Fibroblast of lung (primary cell): ENCODE data around the gene TAF1C. TPM values are rescaled to one million over a fixed set of nuclear protein-coding genes. Genes with fewer than 3 reads are reported as not detected.
A peak's percentile ranks its signal among the peaks of the same experiment; 100 is the strongest.

ENCODE experiments used
- DNase-seq, 2 donors: peaks; one replicate each; pipeline versions ENCODE4 v3.0.0 to v3.0.0-alpha.2; 2010; ENCODE audit warnings: low read depth in 2 of 2
- H2AFZ ChIP-seq: 2 replicates; pipeline ENCODE4 v1.5.1; 2012; ENCODE audit warnings: low read length, control low read depth, inconsistent platforms
- H3K27ac ChIP-seq: 2 replicates; pipeline ENCODE4 v1.5.1; 2011; ENCODE audit warnings: low read length, control low read depth; ENCODE audit not compliant: insufficient read depth
- H3K27me3 ChIP-seq: 2 replicates; pipeline ENCODE4 v1.5.1; 2011; ENCODE audit warnings: mild to moderate bottlenecking, low read length; ENCODE audit not compliant: control insufficient read depth, insufficient read depth
- H3K36me3 ChIP-seq: 2 replicates; pipeline ENCODE4 v1.5.1; 2011; ENCODE audit warnings: low read length; ENCODE audit not compliant: control insufficient read depth, insufficient read depth
- H3K4me1 ChIP-seq: 2 replicates; pipeline ENCODE4 v1.5.1; 2011; ENCODE audit warnings: low read length; ENCODE audit not compliant: control insufficient read depth, insufficient read depth; ENCODE audit errors: extremely low read depth
- H3K4me2 ChIP-seq: 2 replicates; pipeline ENCODE4 v1.5.1; 2011; ENCODE audit warnings: low read length, control low read depth; ENCODE audit not compliant: insufficient read depth; ENCODE audit errors: extremely low read depth
- H3K4me3 ChIP-seq, 4 experiments: fragments of 200-600 bp in 1 of 4; sonication (generic) in 1 of 4; replicated peaks in 1 of 4; 2 replicates each; pipeline ENCODE4 v1.5.1; 2011 to 2016; ENCODE audit warnings: low read length in 4 of 4, low read depth in 3 of 4, mild to moderate bottlenecking in 3 of 4, control low read depth in 2 of 4, inconsistent platforms in 1 of 4, mixed read lengths in 1 of 4; ENCODE audit not compliant: insufficient read depth in 1 of 4; ENCODE audit errors: control extremely low read depth in 1 of 4
- H3K79me2 ChIP-seq: 2 replicates; pipeline ENCODE4 v1.5.1; 2012; ENCODE audit warnings: mild to moderate bottlenecking, low read length, inconsistent platforms; ENCODE audit not compliant: control insufficient read depth, insufficient read depth
- H3K9ac ChIP-seq: 2 replicates; pipeline ENCODE4 v1.5.1; 2011; ENCODE audit warnings: mild to moderate bottlenecking, low read length, control low read depth; ENCODE audit not compliant: insufficient read depth
- H3K9me3 ChIP-seq: 2 replicates; pipeline ENCODE4 v1.5.1; 2012; ENCODE audit warnings: low read depth, low read length; ENCODE audit not compliant: control insufficient read depth, insufficient read depth
- H4K20me1 ChIP-seq: 2 replicates; pipeline ENCODE4 v1.5.1; 2011; ENCODE audit warnings: low read length; ENCODE audit not compliant: control insufficient read depth, insufficient read depth; ENCODE audit errors: extremely low read depth
- EZH2 ChIP-seq: IDR thresholded peaks from 2 replicates; pipeline ENCODE4 v1.5.1; 2012; ENCODE audit warnings: low read length, control low read depth, mild to moderate bottlenecking; ENCODE audit errors: missing control alignments
- polyA plus RNA-seq, 2 donors: library from polyadenylated mRNA; depleted of rRNA in 1 of 2; stranded (reverse) in 1 of 2; unstranded in 1 of 2; fragments of >200 nt; gene quantifications; 2 replicates each; pipeline ENCODE4 v1.2.1, GENCODE V29; 2011 to 2012; ENCODE audit warnings: missing spikeins in 1 of 2
- total RNA-seq: library from RNA; depleted of rRNA; stranded (reverse); fragments of >200 nt; gene quantifications from 2 replicates; pipeline ENCODE4 v1.2.1, GENCODE V29; 2014
- TF ChIP-seq, protein P1 (sequence below), 2 donors: IDR thresholded peaks in 1 of 2; conservative IDR thresholded peaks in 1 of 2; 1 replicate in 1 of 2; 2 replicates in 1 of 2; pipeline ENCODE4 v1.5.1; 2011 to 2012; ENCODE audit warnings: low read length in 2 of 2, control low read depth in 1 of 2, inconsistent platforms in 1 of 2, low read depth in 1 of 2, mild to moderate bottlenecking in 1 of 2

TAF1C gene
- total and polyA plus RNA-seq, 2 donors (not counting 1 experiment from before 2014, with no cell fraction given) = 9.3 to 12.9 TPM

DNA sequence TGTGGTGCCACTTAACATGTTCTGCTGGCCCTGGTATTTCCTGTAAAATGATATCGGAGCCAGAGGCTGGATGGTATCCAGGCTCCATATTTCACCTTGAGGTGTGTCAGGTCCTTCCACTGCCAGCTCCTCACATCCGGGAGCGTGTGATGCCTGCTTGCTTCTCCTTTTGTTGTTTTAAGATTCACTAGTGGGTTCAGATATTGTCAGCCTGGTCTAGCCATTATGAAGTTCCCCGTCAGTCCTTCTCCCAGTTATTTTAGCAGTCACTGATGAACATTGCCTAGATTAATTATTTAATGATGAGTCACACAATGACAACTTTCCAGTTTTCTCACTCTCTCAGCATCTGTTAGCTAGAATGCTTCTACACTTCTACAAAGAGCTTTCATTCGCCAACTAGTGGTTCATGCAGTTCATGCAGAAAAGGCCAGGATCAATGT, 30.5 kb downstream of the TAF1C start:
- Histone ChIP-seq H3K4me3 (no peak overlapping the region), H2AFZ (no peak overlapping the region), H3K4me2 (no peak overlapping the region), H3K36me3 (no peaks in the 10 kb centered on the region), H3K4me1 (no peaks in the 10 kb centered on the region), H3K27me3 (peaks cover 18% of the 10 kb centered on the region), H3K9me3 (no peaks in the 10 kb centered on the region), H3K27ac (no peak overlapping the region), H4K20me1 (no peaks in the 10 kb centered on the region), H3K9ac (no peak overlapping the region), H3K79me2 (no peaks in the 10 kb centered on the region)
- TF ChIP-seq, protein P1, sequence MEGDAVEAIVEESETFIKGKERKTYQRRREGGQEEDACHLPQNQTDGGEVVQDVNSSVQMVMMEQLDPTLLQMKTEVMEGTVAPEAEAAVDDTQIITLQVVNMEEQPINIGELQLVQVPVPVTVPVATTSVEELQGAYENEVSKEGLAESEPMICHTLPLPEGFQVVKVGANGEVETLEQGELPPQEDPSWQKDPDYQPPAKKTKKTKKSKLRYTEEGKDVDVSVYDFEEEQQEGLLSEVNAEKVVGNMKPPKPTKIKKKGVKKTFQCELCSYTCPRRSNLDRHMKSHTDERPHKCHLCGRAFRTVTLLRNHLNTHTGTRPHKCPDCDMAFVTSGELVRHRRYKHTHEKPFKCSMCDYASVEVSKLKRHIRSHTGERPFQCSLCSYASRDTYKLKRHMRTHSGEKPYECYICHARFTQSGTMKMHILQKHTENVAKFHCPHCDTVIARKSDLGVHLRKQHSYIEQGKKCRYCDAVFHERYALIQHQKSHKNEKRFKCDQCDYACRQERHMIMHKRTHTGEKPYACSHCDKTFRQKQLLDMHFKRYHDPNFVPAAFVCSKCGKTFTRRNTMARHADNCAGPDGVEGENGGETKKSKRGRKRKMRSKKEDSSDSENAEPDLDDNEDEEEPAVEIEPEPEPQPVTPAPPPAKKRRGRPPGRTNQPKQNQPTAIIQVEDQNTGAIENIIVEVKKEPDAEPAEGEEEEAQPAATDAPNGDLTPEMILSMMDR (conservative IDR thresholded peaks at IDR 0.05 in 1 of 2, IDR thresholded peaks at IDR 0.05 in 1 of 2; ENCODE audit: low read depth in 1 of 2, low read length in 2 of 2) = peak in 1 of 2 donors; percentile 28
- no peak for TF ChIP-seq EZH2
- DNase-seq = peak; percentile 32 to 54

- peaks cover 18% of the 10 kb centered on the region for H3K27me3 ChIP-seq
- H4K20me1 ChIP-seq = no peaks in the 10 kb centered on the region
- no peak overlapping the region for H3K4me3 ChIP-seq
- no peak overlapping the region for H3K4me2 ChIP-seq
- H2AFZ ChIP-seq = no peak overlapping the region
- DNase-seq = no peak
- H3K9me3 ChIP-seq = no peaks in the 10 kb centered on the region
- no peak overlapping the region for H3K27ac ChIP-seq
- H3K36me3 ChIP-seq = no peaks in the 10 kb centered on the region
- H3K79me2 ChIP-seq = no peaks in the 10 kb centered on the region
- H3K9ac ChIP-seq = no peak overlapping the region
- TF ChIP-seq, protein P1 (conservative IDR thresholded peaks at IDR 0.05 in 1 of 2, IDR thresholded peaks at IDR 0.05 in 1 of 2; ENCODE audit: low read depth in 1 of 2, low read length in 2 of 2) = no peak
- no peak for TF ChIP-seq EZH2
- no peaks in the 10 kb centered on the region for H3K4me1 ChIP-seq
These were observed 31.1 kb downstream of the TAF1C start for GRCh38 chr16:84155771-84156170.

DNA sequence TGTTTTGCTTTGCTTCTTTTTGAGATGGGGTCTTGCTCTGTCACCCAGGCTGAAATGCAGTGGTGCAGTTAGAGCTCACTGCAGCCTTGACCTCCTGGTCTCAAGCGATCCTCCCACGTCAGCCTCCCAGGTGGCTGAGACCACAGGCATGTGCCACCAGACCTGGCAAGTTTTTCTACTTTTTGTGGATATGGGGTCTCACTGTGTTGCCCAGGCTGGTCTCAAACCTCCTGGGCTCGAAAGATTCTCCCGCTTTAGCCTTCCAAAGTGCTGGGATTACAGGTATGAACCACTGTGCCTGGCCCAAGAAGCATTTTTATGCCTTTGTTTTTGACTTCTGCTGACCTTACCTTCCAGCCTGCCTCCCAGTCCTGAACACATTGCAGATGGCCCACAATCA, 31.6 kb downstream of the TAF1C start:
- Histone ChIP-seq H2AFZ (no peak overlapping the region), H3K9me3 (no peaks in the 10 kb centered on the region), H3K27ac (no peak overlapping the region)

More for the DNA sequence above, 31.6 kb downstream of the TAF1C start:
- H3K36me3 ChIP-seq = no peaks in the 10 kb centered on the region
- DNase-seq = no peak
- no peaks in the 10 kb centered on the region for H4K20me1 ChIP-seq
- H3K79me2 ChIP-seq = no peaks in the 10 kb centered on the region
- TF ChIP-seq EZH2 = no peak
- TF ChIP-seq, protein P1 (conservative IDR thresholded peaks at IDR 0.05 in 1 of 2, IDR thresholded peaks at IDR 0.05 in 1 of 2; ENCODE audit: low read depth in 1 of 2, low read length in 2 of 2) = no peak
- no peaks in the 10 kb centered on the region for H3K4me1 ChIP-seq
- H3K27me3 ChIP-seq = peaks cover 18% of the 10 kb centered on the region
- H3K9ac ChIP-seq = no peak overlapping the region
- no peak overlapping the region for H3K4me3 ChIP-seq
- no peak overlapping the region for H3K4me2 ChIP-seq
